IPS DF 4.7 (cell line): Measurements from ENCODE around the gene IRF6.

Experiments
- DNase-seq: peaks from one replicate; pipeline ENCODE4 v3.0.0-alpha.2; 2013; ENCODE audit warnings: low spot score; ENCODE audit errors: extremely low read depth

IRF6 gene

DNA sequence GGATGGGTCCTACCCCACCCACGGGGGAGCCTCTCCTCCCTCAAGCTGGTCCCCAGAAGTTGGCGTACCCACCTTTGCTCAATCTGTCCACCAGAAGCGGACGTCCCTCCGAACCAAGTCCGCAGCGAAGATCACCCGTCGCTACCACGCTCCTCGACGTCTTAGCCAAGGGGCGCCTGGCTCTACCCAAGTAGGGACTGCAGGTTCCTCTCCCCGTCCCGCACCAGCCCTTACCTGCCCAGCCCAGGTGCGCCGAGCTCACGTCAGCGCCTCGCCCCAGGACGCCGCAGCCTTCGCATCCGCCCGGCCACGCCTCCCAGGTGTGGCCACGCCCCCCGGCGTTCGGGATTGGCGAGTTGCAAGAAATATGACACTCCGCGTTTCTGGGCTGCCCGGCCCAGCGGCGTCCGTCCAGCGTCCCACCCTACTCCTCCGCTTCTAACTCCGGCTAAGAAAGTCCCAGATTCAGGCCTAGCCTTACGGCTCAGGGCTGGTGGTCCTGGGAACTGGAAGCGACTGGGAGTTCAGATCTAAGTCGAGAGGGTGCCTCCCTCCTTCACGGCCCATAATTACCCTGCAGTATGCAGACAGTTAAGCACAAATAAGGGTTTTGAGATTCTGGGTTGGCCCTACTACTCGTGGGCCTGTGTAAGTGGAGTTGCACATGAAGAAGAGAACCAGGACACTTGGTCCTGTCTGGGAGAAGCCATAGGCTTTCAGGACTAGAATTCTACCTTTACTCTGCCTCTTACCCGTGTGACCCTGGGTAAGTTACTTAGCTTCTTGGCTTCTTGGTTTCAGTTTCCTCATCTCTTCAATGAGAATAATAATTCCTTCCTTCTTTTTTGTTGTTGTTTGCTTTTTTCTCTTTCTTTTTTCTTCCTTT, at the start of gene IRF6:
IRF6 (minus strand) TSS at position 268 of the 886 bp plus-strand sequence. CDS start 4,729 bp downstream, outside the sequence.
- DNase-seq: peak; percentile 83

DNA sequence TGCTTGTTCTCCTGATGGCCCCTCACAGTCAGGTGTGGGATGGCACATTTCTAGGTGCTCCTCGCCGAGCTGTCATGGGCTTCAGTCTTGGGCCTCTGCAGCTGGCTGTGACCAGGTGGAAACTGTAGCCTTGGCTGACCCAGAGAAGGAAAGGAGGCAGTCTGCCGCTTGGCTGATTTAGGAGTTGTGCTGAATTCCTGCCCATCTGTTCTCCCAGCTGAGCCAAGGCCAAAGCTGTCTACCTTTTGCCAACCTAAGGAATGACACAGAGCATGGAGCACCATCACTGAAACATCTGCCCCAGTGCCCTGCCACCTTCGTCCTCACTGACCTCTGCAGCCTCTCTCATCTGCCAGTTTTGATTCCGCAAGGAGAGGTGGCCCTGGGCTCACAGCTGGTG, 49.7 kb upstream of the IRF6 start:
- DNase-seq: no peak

DNA sequence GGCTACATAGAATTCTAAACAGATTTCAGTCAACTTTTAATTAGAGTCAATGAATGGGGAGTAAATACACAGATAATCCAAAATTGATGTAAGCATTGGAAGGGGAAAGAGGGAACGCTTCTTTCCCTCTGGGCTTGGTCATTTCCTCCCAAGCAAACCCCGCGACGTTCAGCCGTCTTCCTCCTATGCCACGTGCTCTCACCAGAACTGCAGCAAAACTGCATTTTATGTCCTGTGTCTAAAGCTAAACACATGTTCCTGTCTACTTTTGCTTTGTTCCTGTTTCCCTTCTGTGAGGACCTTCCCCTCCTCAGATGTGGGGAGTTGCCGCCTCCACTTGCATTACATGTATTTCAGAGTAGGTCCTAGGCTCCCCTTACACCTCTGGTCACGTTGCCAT, 49.1 kb upstream of the IRF6 start:
- DNase-seq: no peak

DNA sequence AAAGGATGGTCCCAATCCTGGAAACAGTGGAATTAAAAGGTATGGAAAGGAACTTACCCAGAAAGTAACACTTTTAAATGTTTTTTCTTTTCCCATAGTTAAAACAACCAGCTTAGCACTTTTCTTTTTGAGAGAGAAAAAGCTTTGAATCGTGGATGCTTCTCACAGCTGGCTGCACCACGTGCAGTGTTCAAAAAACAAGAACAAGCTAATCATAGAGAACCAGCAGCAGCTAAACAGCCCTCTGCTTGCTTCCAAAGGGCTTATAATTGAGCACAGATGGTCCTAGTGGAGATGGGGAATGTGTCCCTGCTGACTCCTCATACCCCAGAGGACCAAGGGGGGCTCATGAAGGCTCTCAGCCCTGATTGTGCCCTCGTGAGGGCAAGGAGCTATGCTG, 48.3 kb upstream of the IRF6 start:
- no peak for DNase-seq

DNA sequence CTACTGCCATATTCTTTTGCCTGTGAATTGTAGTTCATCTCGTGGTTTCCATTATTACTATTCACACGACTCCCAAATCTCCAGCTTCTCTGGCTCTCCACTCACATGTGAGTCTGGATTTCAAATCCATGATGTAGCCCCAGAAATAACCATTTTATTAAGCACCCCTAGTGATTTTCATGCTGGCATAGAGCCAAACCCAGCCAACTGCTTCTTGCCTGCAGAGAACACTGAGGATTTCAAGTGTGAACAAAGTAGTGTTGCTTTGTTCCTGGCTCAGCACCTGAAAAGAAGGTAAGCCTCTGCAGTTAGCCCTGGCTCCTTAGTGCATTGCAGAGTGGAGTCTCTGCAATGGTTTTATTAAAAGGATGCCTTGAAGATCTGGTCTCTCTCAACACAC, 47.7 kb upstream of the IRF6 start:
- no peak for DNase-seq

DNA sequence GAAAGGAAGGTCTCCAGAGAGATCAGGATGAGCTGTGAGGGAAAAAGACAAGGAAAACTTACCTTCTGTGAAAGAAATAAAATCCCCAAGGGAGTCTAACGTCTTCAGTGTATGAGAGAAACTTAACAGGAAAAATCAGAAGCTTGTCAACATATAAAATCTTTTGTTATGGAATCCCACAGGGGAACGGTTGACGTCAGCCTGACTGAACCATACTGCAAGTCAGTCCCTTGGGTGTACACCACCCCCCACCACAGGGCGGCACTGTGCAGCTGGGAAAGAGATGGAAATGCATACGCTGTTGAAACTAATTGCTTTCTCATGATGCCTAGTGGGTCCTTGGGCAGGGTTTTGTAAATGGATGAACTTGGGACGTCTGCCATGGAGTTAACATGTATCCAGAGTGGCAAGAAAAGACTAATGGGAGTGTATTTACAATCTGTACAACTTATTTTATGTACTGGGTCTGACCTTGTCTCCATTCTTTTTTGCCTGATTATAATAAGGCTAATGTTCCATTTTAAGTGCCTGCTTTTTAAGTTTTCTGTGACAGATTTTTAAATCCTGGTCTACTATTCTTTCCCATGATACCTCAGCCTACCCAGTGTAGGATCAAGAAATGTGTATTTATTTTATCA, 44.5 kb upstream of the IRF6 start:
- DNase-seq: no peak

DNA sequence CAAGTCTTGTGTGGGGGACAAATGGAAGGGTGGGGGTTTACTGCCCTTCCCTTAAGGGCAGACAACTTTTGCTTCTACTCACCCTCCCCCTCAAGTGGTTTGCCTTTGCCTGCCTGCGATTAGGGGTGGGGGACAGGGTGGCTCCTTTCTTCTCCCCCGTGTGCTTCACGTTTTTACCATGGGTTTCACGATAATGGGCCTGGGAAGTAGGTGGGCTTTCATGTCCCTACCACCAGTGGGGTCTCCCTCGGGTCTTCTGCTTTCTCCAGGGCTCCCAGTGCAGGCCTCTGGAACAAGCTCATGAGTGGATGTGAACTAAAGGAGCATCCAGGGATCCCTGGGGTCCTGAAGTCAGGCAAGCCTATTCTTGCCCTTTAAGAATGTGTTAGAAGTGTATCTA, 43.4 kb upstream of the IRF6 start:
- no peak for DNase-seq

DNA sequence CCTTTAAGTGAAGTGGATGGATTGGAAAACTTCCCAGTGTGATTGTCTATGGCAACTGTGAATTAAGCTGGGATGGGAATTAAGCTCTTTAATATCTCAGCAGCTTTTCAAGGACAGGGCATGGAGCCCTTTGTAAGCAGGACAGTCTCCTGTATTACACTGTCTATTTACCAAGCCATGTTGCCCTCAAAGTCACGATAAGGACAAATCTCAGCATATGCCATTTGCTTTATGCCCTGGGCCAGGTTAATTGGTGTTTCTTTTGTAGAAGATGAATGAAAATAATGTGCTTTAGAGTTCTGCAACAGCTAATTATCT, 39.4 kb upstream of the IRF6 start:
- no peak for DNase-seq

DNA sequence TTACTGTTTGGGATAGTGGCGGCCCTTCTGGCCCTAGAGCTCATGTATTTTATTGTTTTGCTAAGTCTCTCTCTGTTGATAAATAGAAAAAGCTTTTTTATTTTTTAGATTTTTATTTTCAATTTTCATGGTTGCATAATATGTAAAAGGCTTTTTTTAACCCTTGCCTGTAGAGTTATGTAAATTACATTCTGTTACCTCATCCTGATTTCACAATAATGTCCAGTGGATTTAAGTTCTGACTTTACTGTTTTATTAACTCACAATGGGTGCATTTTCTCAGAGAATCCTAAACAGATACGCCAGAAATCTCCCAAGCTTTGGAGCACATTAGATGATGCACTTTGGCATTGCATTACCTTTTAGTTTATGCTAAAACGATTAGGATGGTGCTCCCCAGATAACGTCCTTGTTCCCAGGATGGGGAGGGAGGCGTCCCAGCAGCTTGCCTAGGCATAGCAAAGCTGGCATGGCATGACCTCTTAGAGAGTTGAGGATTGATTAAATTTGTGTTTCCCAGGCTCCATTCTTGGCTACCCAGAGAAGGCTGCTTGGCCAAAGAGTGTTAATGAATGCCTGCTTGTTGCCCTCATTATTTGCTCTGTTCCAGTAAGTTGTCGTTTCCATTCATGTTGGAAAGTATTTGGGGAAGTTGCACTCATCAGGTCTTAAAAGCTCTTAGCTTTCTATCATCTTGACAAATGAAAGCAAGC, 38.9 kb upstream of the IRF6 start:
- DNase-seq: no peak

DNA sequence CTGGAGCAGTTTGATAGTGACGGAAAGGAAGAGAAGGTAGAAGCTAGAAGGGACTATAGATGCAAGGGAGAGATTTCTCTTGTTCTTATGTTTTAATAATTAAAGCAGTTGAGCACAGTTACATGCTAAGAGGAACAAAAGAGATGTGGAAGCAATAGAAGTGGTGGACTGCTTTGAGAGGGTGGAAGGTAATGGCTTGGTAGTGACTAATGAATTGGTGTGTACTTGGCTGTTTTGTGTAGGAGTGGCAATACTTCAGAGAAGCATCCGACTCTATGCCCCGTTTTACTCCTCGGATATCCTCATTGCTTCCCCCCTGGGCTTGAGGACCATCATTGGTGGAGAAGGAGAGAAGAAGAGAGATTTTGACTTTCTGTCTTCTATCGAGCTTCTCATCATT, 34.7 kb upstream of the IRF6 start:
- no peak for DNase-seq

DNA sequence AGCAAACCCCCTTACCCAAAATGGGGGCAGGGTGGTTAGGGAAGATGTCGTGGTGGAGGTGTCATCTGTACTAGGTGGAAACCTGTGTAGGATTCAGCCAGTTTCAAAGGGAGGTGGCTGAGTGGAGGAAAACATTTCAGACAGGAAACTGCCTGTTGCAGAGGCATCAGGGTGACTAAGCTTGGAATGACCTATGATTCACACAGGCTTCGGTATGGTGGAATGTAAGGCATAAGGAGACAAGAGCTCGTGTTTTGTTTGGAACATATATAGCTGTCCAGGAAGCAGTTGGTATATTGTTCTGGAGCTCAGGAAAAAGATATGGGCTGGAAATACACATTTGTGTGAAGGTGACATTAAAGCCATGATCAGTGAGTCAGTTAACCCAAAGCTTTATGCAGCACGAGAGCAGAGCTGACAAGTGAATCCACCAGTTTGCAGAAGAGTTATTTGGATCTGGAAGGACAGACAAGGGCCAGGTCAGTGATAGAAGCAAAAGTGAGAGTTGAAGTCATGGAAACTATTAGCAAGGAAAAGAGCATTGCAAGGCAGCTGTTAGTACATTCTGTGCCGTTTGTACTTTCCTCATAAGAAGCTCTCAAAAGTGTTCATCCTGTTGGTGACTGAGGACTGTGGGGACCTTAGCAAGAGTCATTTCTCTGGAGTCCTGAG, 34.1 kb upstream of the IRF6 start:
- DNase-seq: no peak

DNA sequence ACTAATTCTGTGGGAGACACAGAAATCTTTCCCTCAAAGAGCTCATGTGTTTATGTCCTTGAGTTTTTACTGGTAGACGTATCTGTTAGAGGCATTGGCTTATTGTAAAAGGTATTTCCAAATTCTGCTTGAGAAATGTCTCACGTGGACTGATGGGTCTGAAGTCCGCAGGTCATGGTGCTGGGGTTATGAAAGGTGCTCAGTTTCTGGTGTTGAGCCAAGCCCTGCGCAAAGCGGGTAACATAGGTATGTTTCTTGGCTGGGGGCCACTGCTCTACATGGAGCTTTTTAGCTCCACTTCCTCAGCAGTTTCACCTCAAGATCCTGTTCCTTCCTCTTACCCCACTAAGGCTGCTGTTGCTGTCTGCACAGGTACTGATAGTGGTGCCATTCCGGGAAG, 32.6 kb upstream of the IRF6 start:
- no peak for DNase-seq

DNA sequence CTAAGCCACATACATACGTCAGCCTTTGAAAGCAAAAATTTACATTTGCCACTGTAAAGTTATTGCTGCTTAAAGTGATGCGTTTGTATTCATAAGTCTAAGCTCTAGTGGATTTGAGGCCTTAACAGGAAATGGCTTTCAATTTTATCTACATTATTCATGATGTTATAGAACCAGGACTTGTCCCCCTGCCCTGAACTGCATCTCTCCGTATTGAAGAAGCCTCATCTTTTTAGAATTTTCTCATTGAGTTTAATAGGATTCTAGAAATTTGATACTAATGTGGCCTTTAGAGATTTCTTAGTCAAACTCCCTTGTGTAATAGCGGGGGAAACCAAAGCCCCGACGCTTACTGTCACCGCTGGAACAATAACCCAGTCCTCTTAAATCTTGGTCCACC, 31.7 kb upstream of the IRF6 start:
- no peak for DNase-seq

DNA sequence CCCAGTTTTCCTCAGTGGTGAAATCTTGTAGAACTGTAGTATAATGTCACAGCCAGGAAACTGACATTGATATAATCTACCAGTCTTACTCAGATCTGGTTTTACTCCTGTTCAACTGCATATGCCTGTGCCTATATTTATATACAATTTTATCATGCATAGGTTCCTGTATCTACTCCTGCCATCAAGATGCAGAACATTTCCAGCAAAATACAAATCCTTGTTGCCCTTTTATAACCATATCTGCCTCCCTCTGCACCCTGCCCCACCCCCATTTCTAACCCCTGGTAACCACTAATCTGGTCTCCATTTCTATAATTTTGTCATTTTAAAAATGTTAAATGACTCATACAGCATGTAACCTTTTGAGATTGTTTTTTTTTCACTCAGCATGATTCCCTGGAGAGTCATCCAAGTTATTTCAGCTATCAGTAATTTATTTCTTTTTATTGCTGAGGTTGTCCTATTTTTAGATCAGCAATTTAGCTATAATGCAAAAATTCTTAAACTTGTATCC, 29.9 kb upstream of the IRF6 start:
- no peak for DNase-seq

DNA sequence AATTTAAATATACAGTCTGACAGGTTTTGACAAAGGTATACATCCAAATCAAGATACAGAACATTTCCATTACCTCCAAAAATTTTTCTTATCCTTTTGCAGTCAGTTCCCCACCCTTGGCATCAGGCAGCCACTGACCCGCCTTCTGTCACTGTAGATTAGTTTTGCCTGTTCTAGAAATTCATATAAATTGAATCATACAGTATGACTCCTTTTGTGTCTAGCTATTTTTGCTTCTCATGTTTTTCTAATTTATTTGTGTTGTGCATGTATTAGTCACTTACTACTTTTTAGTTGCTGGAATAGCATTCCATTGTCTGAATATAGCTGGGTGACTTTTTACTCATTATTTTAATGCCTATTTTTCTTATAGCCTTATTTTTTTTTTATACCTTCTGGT, 25.7 kb upstream of the IRF6 start:
- DNase-seq: no peak

DNA sequence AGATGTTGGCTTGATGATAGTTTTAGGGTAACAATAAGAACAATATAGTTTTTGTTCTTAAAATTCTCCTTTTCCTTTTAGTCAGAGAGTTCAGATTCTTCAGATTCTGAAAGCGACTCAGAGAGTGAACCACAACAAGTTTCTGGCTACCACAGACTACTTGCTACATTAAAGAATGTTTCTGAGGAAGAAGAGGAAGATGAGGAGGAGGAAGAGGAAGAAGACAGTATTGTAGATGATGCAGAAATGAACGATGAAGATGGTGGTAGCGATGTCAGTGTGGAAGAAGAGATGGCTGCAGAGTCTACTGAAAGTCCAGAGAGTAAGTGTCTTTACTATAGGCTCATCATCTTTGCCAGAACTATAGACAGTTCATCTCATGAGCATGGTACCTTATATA, 24.8 kb upstream of the IRF6 start:
- no peak for DNase-seq

DNA sequence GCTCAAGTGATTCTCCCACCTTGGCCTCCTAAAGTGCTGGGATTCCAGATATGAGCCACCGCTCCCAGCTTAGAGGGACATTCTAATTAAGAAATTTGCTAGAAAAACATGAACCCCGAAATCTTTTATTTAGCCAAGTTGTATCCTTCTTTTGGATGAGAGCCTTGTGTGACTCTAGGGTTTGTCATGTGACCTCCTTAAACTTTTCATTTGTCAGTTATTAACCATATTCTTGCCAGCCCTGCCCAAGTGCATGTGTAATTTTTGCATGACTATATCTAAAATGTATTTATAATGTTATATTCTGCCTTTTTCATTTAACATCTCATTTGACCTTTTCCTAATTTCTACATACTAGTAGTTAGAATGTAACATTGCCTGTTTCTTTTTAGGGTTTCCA, 23.8 kb upstream of the IRF6 start:
- no peak for DNase-seq

DNA sequence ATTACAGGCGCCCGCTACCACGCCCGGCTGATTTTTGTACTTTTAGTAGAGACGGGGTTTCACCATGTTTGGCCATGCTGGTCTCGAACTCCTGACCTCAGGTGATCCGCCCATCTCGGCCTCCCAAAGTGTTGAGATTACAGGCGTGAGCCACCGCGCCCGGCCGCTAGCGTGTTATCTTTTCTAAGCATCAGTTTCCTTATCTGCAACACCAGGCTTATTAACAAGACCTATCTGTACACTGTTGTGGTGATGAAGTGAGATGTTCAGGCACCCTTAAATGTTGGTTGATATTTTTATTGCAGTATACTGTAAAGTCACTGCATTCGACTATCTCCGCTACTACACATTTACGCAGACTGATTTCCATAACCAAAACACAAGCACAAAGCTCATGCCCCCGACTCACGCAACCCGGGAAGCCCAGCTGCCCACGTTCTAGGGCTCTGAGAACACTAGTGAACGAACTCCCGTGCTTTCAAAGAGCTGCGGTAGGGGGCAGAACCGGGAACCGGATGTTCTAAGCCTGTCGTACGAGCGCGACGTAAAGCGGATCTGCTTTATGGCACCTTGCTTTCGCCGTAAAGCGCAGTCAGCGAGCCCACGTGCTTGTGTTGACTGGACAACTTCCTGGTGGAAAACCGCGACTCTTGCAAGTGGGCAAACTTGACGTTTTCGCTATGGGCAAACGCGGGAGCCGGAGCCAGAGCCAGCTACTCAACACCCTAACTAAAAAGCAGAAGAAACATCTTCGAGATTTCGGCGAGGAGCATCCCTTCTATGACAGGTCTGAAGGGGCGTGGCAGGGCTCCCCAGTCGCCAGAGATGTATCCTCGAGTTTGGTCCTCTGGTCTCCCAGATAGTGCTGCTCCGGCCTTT, 21.7 kb upstream of the IRF6 start, which contains the start of gene UTP25:
UTP25 (plus strand) TSS at position 589 of the 879 bp plus-strand sequence; CDS start at position 681, 92 bp downstream.
- DNase-seq: peak; percentile 94

DNA sequence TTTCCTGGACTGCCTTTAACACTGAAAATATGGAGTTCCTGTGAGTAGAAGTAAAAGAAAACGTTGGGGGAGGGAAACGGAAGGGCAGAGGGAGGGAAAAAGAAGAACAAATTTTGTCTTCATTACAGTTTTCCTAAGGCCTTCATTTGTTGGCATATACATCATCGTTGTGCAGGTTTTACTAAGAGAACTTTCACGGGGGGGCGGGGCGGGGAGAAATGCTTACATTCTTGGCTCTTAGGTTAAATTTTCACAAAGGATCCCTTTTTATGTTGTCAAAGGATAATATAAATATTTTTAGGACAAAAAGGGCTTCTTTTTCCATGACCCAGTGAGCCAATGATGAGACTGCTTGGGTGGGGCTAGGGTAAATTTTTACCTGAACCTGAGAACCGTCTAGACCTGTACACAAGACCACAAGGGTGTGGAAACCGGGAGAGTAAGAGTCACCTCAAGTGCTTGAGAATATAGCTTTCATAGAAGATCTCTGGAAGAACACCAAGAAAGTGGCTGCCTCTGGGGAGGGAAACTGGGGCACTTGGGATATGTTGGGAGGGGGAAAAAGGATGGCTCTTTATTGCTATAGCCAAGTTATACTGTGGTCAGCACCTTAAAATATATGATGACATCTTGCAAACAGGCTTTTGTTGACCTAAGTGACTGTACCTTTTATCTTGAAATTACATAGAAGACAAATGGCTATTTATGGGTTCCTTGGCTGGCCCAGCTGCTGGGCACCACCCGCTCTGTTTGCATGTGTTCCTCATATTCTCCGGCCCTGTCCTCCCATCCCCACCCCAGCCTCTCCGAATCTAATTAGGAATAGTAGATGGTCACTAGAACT, 19.9 kb upstream of the IRF6 start:
- DNase-seq: no peak
